ENCODE results near the gene NIPSNAP2. TPM values are rescaled to one million over a fixed set of nuclear protein-coding genes. Genes with fewer than 3 reads are reported as not detected.
"Not testable (repeated sequence)": the region's sequence is repeated elsewhere in the genome, so short reads cannot be mapped to it uniquely, and the experiment has no call there.

NIPSNAP2 gene
- 100 to 1,000 TPM in 5 of 12 donors, 10 to 100 TPM in 6, not detected in 1; 61.6 to 132 (median 97.8) TPM for polyA plus RNA-seq (ENCODE audit: insufficient read length in 12 of 12)
- long read RNA-seq, donor 1, transcript NIPSNAP2-201 (10 exons, 1,999 nt), result major isoform, 22 of 45 reads
- long read RNA-seq, donor 1, partial matches to known transcripts, result 17 of 45 reads
- long read RNA-seq, donor 1, other reads (novel, unspliced or antisense), result 0 of 45 reads
- long read RNA-seq, donor 2, full-length matches to known transcripts, result 62 of 123 reads
- long read RNA-seq, donor 2, partial matches to known transcripts, result 61 of 123 reads
- long read RNA-seq, donor 2, other reads (novel, unspliced or antisense), result 0 of 123 reads
- long read RNA-seq, donor 3, transcript NIPSNAP2-201 (10 exons, 1,999 nt), result major isoform, 13 of 69 reads
- long read RNA-seq, donor 3, partial matches to known transcripts, result 55 of 69 reads
- long read RNA-seq, donor 3, other reads (novel, unspliced or antisense), result 0 of 69 reads
- long read RNA-seq, donor 4, full-length matches to known transcripts, result 16 of 57 reads
- long read RNA-seq, donor 4, partial matches to known transcripts, result 41 of 57 reads
- long read RNA-seq, donor 4, other reads (novel, unspliced or antisense), result 0 of 57 reads
- long read RNA-seq, donor 5, full-length matches to known transcripts, result 75 of 136 reads
- long read RNA-seq, donor 5, partial matches to known transcripts, result 61 of 136 reads
- long read RNA-seq, donor 5, other reads (novel, unspliced or antisense), result 0 of 136 reads
- long read RNA-seq, donor 6, transcript NIPSNAP2-201 (10 exons, 1,999 nt), result major isoform, 31 of 43 reads
- long read RNA-seq, donor 6, partial matches to known transcripts, result 11 of 43 reads
- long read RNA-seq, donor 6, other reads (novel, unspliced or antisense), result 0 of 43 reads
- long read RNA-seq, donor 7, transcript NIPSNAP2-201 (10 exons, 1,999 nt), result major isoform, 20 of 37 reads
- long read RNA-seq, donor 7, partial matches to known transcripts, result 13 of 37 reads
- long read RNA-seq, donor 7, other reads (novel, unspliced or antisense), result 0 of 37 reads
- long read RNA-seq, donor 8, transcript NIPSNAP2-201 (10 exons, 1,999 nt), result major isoform, 56 of 108 reads
- long read RNA-seq, donor 8, partial matches to known transcripts, result 48 of 108 reads
- long read RNA-seq, donor 8, other reads (novel, unspliced or antisense), result 0 of 108 reads
- long read RNA-seq, donor 9, full-length matches to known transcripts, result 18 of 46 reads
- long read RNA-seq, donor 9, partial matches to known transcripts, result 28 of 46 reads
- long read RNA-seq, donor 9, other reads (novel, unspliced or antisense), result 0 of 46 reads
- long read RNA-seq, donor 10, transcript NIPSNAP2-201 (10 exons, 1,999 nt), result major isoform, 46 of 92 reads
- long read RNA-seq, donor 10, partial matches to known transcripts, result 44 of 92 reads
- long read RNA-seq, donor 10, other reads (novel, unspliced or antisense), result 0 of 92 reads
- long read RNA-seq, donor 11, transcript NIPSNAP2-201 (10 exons, 1,999 nt), result major isoform, 37 of 80 reads
- long read RNA-seq, donor 11, partial matches to known transcripts, result 42 of 80 reads
- long read RNA-seq, donor 11, other reads (novel, unspliced or antisense), result 0 of 80 reads

DNA sequence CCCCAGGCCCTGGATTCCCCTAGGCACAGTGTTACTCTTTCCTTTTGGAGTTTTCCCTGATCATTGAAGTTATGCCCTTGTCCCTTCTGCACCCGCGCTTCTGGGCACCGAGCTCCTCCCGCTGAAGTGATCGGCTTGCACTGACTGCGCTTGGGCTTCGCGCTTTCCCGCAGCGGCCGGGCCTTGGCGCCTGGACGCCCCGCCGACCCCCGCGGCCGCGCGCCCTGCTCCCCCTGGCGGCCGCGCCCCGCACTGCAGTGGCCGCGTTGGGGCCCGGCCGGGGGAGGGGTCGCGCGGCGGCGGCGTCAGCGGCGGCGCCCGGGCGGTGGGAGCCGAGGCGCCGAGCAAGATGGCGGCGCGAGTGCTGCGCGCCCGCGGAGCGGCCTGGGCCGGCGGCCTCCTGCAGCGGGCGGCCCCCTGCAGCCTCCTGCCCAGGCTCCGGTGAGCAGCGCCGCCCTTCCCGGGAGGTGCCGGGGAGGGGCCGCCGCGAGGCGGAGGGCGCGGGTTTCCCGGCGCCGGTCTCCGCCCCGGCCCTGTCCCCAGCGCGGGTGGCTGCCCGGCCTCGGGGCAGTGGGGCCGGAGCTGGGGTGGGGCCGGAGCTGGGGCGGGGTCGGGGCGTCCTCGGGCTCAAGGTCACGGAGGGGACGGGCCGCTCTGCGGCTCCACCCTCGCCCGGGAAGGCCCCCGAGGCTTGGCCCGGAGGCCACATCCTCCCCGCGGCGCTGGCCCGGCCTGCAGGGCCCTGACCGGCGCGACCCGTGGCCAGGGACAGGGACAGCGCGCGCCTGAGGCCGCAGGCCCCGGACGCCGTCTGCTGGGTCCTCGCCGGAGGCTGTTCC, at the start of gene NIPSNAP2:
Gene NIPSNAP2, plus strand, starts transcription at position 325 of the 839 bp plus-strand sequence. Its CDS starts 25 bp downstream, at position 350.
- DNase-seq, result peak; percentile 50

DNA sequence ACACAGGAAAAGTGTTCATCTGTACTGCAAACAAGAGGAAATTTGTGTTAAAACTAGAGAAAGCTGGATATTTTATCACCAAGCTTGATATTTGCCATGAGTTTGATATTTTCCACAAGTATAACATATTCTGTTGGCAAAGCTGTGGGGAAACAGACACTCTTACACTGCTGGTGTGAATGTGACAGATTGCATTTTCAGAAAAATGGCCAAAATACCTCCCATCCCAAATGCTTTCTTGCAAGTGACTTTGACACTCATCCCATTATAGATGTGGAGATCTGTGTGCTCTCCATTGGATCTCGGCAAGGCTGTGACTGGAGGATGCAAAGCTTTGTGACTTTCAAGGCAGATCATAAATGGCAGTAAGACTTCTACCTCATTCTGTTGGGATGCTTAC, 46.6 kb upstream of the NIPSNAP2 start:
- DNase-seq, result no peak

DNA sequence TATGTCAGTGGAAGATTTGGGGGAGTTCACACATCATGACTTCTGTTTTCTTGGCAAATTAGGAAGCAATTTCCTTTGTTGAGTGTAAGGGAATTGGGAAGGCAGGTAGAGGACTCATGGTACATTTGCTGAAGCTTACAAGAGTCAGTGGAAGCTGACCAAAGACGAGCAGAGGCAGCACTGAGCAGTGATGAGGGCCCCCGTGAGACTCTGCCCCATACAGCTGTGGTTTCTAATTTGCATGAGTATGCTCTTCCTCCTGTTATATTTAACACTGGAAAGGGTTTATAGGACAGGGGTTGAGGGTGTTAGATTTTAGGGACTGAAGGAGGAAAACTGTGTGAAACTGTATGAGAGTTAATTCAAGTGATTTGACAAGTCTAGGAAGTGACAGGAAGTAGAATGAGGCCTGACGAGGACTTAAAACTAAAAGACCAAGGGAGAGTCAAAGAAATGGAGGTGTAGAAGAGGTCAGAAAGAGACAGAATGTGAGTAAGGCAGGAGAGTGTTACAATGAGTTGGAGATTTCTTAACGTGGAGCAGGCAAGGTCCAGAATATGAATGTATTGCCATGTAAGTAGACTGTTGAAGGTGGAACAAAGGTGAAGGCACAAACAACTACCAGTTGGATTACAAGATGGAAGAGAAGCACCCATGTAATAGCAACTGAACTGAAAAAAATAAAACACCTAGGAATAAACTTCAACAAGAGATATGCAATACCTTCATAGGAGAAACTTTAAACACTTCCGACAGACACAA, 36.2 kb upstream of the NIPSNAP2 start:
- no peak for DNase-seq

DNA sequence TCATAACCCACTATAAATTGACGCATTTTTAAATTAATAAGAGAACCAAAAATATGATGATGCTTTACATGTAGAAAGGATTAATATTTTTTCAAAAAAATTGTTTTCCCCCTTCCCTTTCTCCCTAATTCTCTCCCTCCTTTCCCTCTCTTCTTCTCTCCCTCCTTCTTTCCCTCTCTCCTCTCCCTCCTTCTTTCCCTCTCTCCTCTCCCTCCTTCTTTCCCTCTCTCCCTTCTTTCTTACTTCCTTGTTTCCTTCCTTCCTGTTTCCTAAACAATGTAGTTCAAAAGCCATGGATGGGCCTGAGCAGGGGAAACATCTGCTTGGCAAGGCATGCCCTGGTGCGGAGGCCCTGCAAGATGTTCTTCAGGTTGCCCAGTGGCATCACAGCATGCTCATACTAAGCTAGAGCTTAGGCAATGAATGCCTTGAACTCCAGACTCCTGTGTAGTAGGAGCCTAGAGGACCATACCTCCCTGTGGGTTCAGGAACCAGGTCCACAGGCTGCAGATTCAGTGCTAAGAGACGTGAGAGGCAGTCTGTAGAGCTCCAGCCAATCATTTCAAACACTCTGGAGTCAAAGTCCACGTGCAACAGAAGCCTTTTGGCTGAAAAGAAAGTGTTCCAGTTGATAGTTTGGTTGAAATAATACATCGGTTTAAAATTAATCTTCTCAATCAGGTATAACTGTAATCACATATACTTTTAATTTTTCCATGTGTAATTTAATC, 32.8 kb upstream of the NIPSNAP2 start:
- no peak for DNase-seq

DNA sequence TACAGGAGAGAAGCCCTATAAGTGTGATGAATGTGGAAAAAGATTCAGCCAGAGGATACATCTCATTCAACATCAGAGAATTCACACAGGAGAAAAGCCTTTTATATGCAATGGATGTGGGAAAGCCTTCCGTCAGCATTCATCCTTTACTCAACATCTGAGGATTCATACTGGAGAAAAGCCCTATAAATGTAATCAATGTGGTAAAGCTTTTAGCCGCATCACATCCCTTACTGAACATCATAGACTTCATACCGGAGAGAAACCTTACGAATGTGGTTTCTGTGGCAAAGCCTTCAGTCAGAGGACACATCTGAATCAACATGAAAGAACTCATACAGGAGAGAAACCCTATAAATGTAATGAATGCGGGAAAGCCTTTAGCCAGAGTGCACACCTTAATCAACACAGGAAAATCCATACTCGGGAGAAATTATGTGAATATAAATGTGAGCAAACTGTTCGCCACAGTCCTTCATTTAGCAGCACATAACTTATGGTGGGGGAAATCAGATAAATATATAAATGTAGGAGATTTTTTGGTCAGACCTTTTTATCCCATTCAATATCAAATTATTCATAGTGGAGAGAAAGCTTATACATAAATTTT, 24.8 kb upstream of the NIPSNAP2 start:
- no peak for DNase-seq

DNA sequence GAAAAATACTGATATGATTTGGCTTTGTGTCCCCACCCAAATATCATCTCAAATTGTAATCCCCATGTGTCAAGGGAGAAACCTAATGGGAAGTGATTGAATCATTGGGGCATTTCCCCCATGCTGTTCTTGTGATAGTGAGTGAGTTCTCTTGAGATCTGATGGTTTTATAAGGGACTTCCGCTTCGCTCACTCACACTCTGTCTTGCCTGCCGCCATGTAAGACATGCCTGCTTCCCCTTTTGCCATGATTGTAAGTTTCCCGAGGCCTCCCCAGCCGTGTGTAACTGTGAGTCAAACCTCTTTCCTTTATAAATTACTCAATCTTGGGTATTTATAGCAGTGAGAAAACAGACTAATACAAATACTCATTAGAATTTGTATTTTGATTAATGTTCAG, 17.8 kb upstream of the NIPSNAP2 start:
- no peak for DNase-seq

DNA sequence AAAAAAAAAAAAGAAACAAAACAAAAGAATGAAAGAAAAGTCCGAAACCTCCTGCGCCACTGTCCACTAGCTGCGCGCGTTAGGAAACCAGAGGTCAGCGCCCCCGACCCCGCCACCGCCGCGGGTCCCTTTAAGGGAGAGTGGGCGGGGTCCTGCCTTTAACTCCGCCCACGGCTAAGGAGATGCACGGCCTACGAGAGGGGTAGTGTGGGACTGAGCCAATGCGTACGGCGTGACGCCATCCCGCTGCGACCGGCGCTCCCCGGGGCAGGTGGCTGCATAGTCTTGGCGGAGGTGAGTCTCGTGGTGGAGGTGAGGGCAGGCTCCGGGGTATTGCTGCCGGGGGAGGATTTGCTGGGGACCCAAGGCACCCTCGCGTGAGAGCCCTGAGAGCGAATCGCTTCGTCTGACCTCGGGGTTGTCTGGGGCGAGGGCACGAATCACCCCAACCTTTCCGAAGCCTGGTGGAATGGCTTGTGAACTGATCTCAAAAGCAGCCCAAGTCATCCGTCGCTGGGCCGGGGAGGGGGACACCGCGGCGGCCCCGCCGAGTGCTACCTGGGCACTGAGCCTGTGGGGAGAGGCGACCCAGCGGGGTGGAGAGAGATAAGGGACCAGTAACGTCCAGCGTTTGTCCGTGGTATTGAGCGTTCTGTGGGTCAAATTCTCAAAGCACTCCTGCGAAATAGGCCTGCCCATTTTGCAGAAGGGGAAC, 12.6 kb upstream of the NIPSNAP2 start, which contains the start of gene MRPS17:
Gene MRPS17, plus strand, starts transcription at position 241 of the 715 bp plus-strand sequence. CDS start 1,319 bp downstream, outside the sequence.
- DNase-seq, result peak; percentile 91

DNA sequence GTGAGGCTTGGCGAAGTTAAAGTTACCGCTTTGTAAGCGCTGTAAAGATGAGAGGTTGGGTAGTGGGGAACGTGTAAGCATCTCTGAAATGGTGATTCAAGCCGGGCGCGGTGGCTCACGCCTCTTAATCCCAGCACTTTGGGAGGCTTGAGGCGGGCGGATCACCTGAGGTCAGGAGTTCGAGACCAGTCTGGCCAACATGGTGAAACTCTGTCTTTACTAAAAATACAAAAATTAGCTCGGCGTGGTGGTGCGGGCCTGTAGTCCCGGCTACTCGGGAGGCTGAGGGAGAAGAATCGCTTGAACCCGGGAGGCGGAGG, 12.1 kb upstream of the NIPSNAP2 start:
- not testable (repeated sequence) for DNase-seq

DNA sequence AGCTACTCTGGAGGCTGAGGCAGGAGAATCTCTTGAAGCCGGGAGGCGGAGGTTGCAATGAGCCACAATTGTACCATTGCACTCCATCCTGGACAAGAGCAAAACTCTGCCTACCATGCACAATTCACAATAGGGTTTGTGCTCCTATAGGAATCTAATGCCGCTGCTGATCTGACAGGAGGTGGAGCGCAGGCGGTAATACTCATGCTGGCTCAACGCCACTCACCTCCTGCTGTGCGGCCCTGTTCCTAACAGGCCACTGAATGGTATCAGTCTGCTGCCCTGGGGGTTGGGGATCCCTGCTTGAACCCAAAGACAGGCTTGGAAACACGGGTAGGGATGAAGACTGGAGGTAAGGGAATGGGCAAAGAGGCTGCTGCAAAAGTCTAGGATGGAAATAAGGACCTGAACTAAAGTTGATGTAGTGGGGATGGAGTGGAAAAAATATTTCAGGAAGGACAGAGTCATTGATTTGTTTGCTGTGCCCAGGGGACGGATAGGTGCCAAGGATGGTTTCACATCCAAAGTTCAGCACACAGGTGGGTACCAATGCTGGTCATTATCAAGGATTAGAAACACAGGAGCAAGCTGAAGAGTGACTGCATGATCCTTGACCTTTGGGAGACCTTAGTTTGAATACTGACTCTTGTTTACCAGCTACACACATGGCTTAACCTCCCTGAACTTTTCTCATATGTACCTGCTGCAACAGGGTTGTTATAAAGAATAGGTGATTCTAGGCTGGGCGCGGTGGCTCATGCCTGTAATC, 10.5 kb upstream of the NIPSNAP2 start:
- no peak for DNase-seq

DNA sequence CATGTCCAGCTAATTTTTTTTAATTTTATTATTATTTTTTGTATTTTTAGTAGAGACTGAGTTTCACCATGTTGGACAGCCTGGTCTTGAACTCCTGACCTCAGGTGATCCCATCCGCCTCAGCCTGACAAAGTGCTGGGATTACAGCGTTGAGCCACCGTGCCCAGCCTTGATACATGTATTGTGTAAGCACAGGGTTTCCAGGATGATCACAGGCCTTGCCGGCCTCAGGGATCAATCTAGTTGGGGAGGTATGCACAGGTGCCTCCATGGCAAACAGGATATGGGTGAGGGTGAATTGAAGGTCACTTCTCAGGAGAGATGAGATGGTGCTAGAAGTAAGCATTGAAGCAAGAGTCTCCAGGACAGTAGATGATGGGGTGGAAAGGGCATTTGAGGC, 7.2 kb upstream of the NIPSNAP2 start:
- no peak for DNase-seq

DNA sequence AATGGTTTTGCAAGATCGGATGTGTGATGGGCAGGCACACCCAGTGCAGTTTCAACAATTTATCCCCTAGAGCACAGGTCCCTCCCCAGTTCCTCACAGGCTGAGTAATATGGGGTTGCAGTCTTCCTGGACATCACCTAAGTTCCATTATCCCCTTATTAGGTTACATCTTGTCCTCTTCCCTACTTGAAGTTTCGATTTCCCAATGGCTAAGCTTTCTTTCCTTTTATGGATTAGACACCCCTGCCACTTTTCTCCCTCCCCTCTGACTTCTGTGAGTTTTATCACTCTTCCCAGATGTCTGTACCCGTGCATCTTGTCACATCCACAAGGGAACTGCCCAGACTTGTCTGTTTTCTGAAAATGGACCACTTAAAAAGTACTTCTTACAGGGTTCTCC, 2.4 kb upstream of the NIPSNAP2 start:
- no peak for DNase-seq

DNA sequence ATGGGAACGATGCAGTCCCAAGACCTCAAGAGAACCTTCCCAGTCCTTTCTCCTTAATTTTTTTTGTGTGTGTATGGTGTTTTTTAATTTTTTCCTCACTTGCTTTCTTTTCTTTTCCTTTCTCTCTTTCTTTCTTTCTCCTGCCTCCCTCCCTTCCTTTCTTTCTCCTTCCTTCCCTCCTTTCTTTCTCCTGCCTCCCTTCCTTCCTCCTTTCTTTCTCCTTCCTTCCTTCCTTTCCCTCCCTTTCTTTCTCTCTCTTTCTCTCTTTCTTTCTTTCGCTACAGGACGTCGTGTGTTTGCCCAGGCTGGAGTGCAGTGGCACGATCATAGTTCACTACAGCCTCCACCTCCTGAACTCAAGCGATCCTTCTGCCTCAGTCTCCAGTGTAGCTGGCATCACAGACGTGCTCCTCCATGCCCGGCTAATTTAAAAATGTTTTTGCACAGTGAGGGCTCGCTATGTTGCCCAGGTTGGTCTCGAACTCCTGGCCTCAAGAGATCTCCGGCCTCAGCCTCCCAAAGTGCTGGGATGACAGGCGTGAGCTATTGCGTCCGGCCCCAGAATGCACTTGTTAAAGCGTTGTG, 709 bp upstream of the NIPSNAP2 start:
- DNase-seq, result no peak

DNA sequence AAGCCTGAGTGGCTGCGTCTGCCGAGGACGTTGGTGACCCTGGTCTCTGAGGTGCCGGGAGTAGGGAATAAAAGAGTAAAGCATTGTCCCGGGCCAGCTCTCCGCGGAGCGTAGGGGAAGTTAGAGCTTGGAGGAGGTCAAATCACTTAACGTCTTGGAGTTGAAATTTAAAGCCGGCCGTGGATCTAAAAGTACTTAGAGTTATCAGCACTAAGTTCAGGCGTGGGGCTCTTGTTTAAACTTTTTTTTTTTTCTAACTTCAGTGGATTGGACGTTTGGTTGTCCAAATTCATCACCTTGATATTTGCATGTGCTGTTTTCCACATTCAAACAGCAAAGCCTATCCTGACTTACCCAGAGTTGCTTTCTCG, 700 bp downstream of the NIPSNAP2 start:
- peak; percentile 46 for DNase-seq

DNA sequence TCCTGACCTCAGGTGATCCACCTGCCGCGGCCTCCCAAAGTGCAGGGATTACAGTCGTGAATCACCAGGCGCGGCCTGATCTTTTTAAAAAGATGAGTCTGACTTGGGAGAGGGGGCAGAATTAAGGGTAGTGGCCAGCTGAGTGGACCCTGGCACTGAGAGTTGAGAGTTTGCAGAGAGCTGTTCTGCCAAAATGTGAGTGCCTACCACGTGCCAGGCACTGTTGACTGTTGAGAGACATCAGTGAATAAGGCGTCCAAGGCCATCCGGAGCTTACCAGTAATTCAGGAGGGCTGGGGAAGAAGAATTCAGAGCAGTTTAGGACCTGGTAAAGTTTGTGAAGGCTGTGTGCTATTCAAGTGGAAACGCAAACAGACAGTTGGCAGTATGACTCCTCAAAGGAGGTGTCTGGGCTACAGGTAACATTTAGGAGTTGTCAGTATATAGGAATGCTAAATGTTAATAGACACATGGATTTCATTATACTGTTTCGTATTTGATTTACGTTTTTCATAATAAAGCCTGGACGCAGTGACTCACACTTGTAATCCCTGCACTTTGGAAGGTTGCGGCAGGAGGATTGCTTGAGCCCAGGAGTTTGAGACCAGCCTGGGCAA, 1.5 kb downstream of the NIPSNAP2 start:
- DNase-seq, result no peak

DNA sequence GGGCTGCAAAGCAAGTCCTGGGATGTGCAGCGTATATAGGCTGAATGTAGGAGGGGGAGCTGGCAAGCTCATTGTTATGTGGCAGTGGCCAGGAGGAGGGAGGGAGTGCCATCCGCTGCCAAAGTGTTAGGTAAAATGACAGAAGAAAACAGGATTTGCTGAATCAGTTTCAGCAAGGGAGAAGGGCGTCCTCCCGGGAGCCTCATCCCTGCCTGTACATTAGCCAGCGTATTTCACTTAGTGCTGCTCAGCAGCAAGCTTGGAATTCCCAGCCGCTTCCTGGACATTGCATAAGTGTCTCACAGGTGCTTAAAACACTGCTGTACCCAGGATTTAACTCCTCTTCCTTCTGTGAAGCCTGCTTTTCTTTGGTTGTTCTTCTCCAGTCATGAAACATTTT, 2.5 kb downstream of the NIPSNAP2 start:
- DNase-seq, result no peak

DNA sequence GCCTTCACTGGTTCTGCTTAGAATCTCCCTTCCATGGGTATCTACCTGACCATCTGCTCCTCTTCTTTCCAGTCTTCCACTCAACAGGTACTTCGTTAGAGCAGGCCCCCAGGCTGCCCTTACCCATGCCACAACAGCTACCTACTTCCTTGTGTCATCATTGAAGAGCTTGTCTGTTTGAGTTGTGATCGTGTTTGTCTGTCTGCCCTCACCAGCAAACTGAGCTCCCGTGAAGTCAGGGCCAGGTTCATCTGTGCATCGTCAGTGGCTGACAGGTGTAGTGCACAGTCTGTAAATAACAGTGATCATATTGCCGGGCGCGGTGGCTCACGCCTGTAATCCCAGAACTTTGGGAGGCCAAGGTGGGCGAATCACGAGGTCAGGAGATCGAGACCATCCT, 5.0 kb downstream of the NIPSNAP2 start:
- no peak for DNase-seq

Measured in muscle of arm (tissue), 14 donors.